IMR-90 (cell line): ENCODE results near the gene TBXAS1. TPM values are rescaled to one million over a fixed set of nuclear protein-coding genes. Genes with fewer than 3 reads are reported as not detected.

ENCODE experiments used
- ATAC-seq: fragments of 200-7000 bp; cut with Tn5 transposase; 2 replicates; pipeline ENCODE4 v1.9.1; 2020; ENCODE audit warnings: low read depth, mild to moderate bottlenecking, moderate library complexity
- BruUV-seq: library from RNA; stranded (reverse); fragments of 400-500 nt; replicated peaks from 2 replicates; lab custom pipeline; 2021; lab: Mats Ljungman, UMichigan
- CTCF ChIA-PET: fragments of 300-600 bp; formaldehyde crosslinking; extraction: SDS; loops from one replicate; lab custom pipeline; 2021; ENCODE audit warnings: antibody characterized with exemption; lab: Yijun Ruan, JAX
- POLR2A ChIA-PET: fragments of 300-600 bp; sonication (Branson Sonifier 250); formaldehyde crosslinking; loops from one replicate; lab custom pipeline; 2022; ENCODE audit warnings: antibody characterized with exemption; ENCODE audit not compliant: unreplicated experiment; lab: Charles Lee
- DNase-seq: peaks from one replicate; pipeline ENCODE4 v3.0.0; 2013
- H2AFZ ChIP-seq: replicated peaks from 2 replicates; pipeline ENCODE3; 2013; ENCODE audit warnings: low read length, mild to moderate bottlenecking; ENCODE audit not compliant: poor library complexity
- H2AK5ac ChIP-seq: 2 replicates; pipeline ENCODE4 v1.6.1; 2013; ENCODE audit warnings: low read depth, low read length, inconsistent platforms
- H2AK9ac ChIP-seq: replicated peaks from 2 replicates; pipeline ENCODE3; 2013; ENCODE audit warnings: mild to moderate bottlenecking, low read depth, low read length, moderate library complexity; ENCODE audit not compliant: poor library complexity
- H2BK120ac ChIP-seq: 2 replicates; pipeline ENCODE4 v1.6.1; 2013; ENCODE audit warnings: low read depth, low read length, inconsistent platforms
- H2BK15ac ChIP-seq: 3 replicates; pipeline ENCODE4 v1.6.1; 2013; ENCODE audit warnings: low read depth, low read length, inconsistent platforms
- H2BK20ac ChIP-seq: 2 replicates; pipeline ENCODE4 v1.6.1; 2013; ENCODE audit warnings: low read depth, mild to moderate bottlenecking, inconsistent platforms, low read length, moderate library complexity
- H2BK5ac ChIP-seq: 2 replicates; pipeline ENCODE4 v1.6.1; 2013; ENCODE audit warnings: mild to moderate bottlenecking, low read depth, low read length, inconsistent platforms; ENCODE audit not compliant: poor library complexity, severe bottlenecking
- H3K14ac ChIP-seq: replicated peaks from 2 replicates; pipeline ENCODE4 v1.6.1; 2013; ENCODE audit warnings: low read depth, low read length, inconsistent platforms
- H3K18ac ChIP-seq: 2 replicates; pipeline ENCODE4 v1.6.1; 2013; ENCODE audit warnings: low read depth, low read length, control low read depth
- H3K23ac ChIP-seq: 2 replicates; pipeline ENCODE4 v1.6.1; 2013; ENCODE audit warnings: low read depth, low read length, inconsistent platforms
- H3K27ac ChIP-seq: 2 replicates; pipeline ENCODE4 v1.5.1; 2013; ENCODE audit warnings: mild to moderate bottlenecking, control low read depth, low read length; ENCODE audit not compliant: insufficient read depth
- H3K27me3 ChIP-seq: 2 replicates; pipeline ENCODE4 v1.6.1; 2013; ENCODE audit warnings: low read length; ENCODE audit not compliant: control insufficient read depth, insufficient read depth
- H3K36me3 ChIP-seq: 2 replicates; pipeline ENCODE4 v1.6.1; 2013; ENCODE audit warnings: low read length, mixed read lengths; ENCODE audit not compliant: control insufficient read depth, insufficient read depth
- H3K4ac ChIP-seq: 2 replicates; pipeline ENCODE4 v1.6.1; 2013; ENCODE audit warnings: low read depth, low read length, inconsistent platforms
- H3K4me1 ChIP-seq: 2 replicates; pipeline ENCODE4 v1.6.1; 2013; ENCODE audit warnings: low read length, mixed read lengths; ENCODE audit not compliant: control insufficient read depth, insufficient read depth
- H3K4me2 ChIP-seq: 2 replicates; pipeline ENCODE4 v1.6.1; 2013; ENCODE audit warnings: low read depth, mild to moderate bottlenecking, control low read depth, low read length, moderate library complexity
- H3K4me3 ChIP-seq: 2 replicates; pipeline ENCODE4 v1.5.1; 2013; ENCODE audit warnings: low read depth, mild to moderate bottlenecking, control low read depth, low read length, moderate library complexity; ENCODE audit not compliant: insufficient read depth
- H3K56ac ChIP-seq: 2 replicates; pipeline ENCODE4 v1.6.1; 2013; ENCODE audit warnings: low read length, inconsistent platforms; ENCODE audit not compliant: insufficient read depth; ENCODE audit errors: extremely low read depth
- H3K79me1 ChIP-seq, 2 experiments: 2 replicates each; pipeline ENCODE4 v1.6.1; 2013; ENCODE audit warnings: low read length in 2 of 2, inconsistent platforms in 1 of 2, low read depth in 1 of 2
- H3K9ac ChIP-seq: 2 replicates; pipeline ENCODE4 v1.6.1; 2013; ENCODE audit warnings: low read depth, low read length, control low read depth
- H3K9me1 ChIP-seq: 2 replicates; pipeline ENCODE4 v1.6.1; 2013; ENCODE audit warnings: low read length, inconsistent platforms; ENCODE audit not compliant: insufficient read depth
- H3K9me3 ChIP-seq: 2 replicates; pipeline ENCODE4 v1.6.1; 2013; ENCODE audit warnings: low read length; ENCODE audit not compliant: control insufficient read depth, insufficient read depth
- H4K20me1 ChIP-seq: 2 replicates; pipeline ENCODE4 v1.6.1; 2013; ENCODE audit warnings: low read length, inconsistent platforms; ENCODE audit not compliant: insufficient read depth
- H4K5ac ChIP-seq: 2 replicates; pipeline ENCODE4 v1.6.1; 2013; ENCODE audit warnings: mild to moderate bottlenecking, low read depth, low read length, control low read depth
- H4K8ac ChIP-seq, 2 experiments: 2 replicates each; pipeline ENCODE4 v1.6.1; 2013; ENCODE audit warnings: low read depth in 2 of 2, low read length in 2 of 2, control low read depth in 1 of 2, inconsistent platforms in 1 of 2
- H4K91ac ChIP-seq: 2 replicates; pipeline ENCODE4 v1.6.1; 2013; ENCODE audit warnings: low read depth, low read length, inconsistent platforms; ENCODE audit not compliant: insufficient read depth
- BHLHE40 ChIP-seq: fragments of 150-350 bp; IDR thresholded peaks from 2 replicates; pipeline ENCODE4 v1.6.1; 2016; ENCODE audit warnings: mild to moderate bottlenecking, low read depth, low read length
- CEBPB ChIP-seq: IDR thresholded peaks from 2 replicates; pipeline ENCODE4 v1.6.1; 2012; ENCODE audit warnings: low read depth, low read length, improper control_type of control experiment
- CHD1 ChIP-seq: IDR thresholded peaks from 2 replicates; pipeline ENCODE4 v1.6.1; 2012; ENCODE audit warnings: low read depth, low read length, improper control_type of control experiment
- CTCF ChIP-seq: conservative IDR thresholded peaks from 2 replicates; pipeline ENCODE4 v1.5.1; 2012; ENCODE audit warnings: mild to moderate bottlenecking, low read depth, low read length, improper control_type of control experiment
- ELK1 ChIP-seq: fragments of 150-350 bp; IDR thresholded peaks from 2 replicates; pipeline ENCODE4 v1.6.1; 2016; ENCODE audit warnings: low read depth, mild to moderate bottlenecking, low read length, moderate library complexity, borderline replicate concordance
- FOS ChIP-seq: fragments of 150-350 bp; IDR thresholded peaks from 2 replicates; pipeline ENCODE4 v1.6.1; 2016; ENCODE audit warnings: low read depth, low read length
- MAFK ChIP-seq: IDR thresholded peaks from 2 replicates; pipeline ENCODE4 v1.6.1; 2012; ENCODE audit warnings: low read depth, low read length, improper control_type of control experiment
- MAZ ChIP-seq: IDR thresholded peaks from 2 replicates; pipeline ENCODE4 v1.6.1; 2012; ENCODE audit warnings: low read depth, mild to moderate bottlenecking, low read length, improper control_type of control experiment, moderate library complexity, borderline replicate concordance
- MXI1 ChIP-seq: IDR thresholded peaks from 2 replicates; pipeline ENCODE4 v1.6.1; 2012; ENCODE audit warnings: low read depth, mild to moderate bottlenecking, low read length, moderate library complexity, borderline replicate concordance
- NFE2L2 ChIP-seq: fragments of 150-350 bp; IDR thresholded peaks from 2 replicates; pipeline ENCODE4 v1.6.1; 2016; ENCODE audit warnings: low read depth, mild to moderate bottlenecking, low read length
- POLR2A ChIP-seq: IDR thresholded peaks from 2 replicates; pipeline ENCODE4 v1.6.1; 2012; ENCODE audit warnings: mild to moderate bottlenecking, low read depth, low read length
- RAD21 ChIP-seq: IDR thresholded peaks from 2 replicates; pipeline ENCODE4 v1.6.1; 2012; ENCODE audit warnings: low read length, improper control_type of control experiment
- RCOR1 ChIP-seq: IDR thresholded peaks from 2 replicates; pipeline ENCODE4 v1.6.1; 2012; ENCODE audit warnings: mild to moderate bottlenecking, low read length, improper control_type of control experiment; ENCODE audit not compliant: insufficient replicate concordance
- RFX5 ChIP-seq: IDR thresholded peaks from 2 replicates; pipeline ENCODE4 v1.8.0; 2012; ENCODE audit warnings: low read depth, mild to moderate bottlenecking, low read length, moderate library complexity
- SMC3 ChIP-seq: fragments of 150-350 bp; IDR thresholded peaks from 2 replicates; pipeline ENCODE4 v1.6.1; 2016; ENCODE audit warnings: low read depth, mild to moderate bottlenecking, antibody characterized with exemption, low read length, moderate library complexity
- USF2 ChIP-seq: fragments of 150-350 bp; IDR thresholded peaks from 2 replicates; pipeline ENCODE4 v1.6.1; 2017; ENCODE audit warnings: mild to moderate bottlenecking, antibody characterized with exemption, low read length, low read depth
- WGBS, 2 experiments: methylation state at CpG; one replicate each; pipeline versions ENCODE4 v1.1.5 to v1.1.7; 2013; ENCODE audit warnings: missing lambda C conversion rate in 2 of 2; ENCODE audit not compliant: insufficient read length in 1 of 2; ENCODE audit errors: extremely low coverage in 2 of 2; 5-methylcytosine and 5-hydroxymethylcytosine counted together
- dilution Hi-C: fragments of 300-500 bp; cut with HindIII; formaldehyde crosslinking; loops from one replicate; pipeline ENCODE4 v1.14.3; 2018; ENCODE audit warnings: low sequenced_read_pairs; ENCODE audit not compliant: unreplicated experiment
- in situ Hi-C: fragments of 300-500 bp; cut with MboI; formaldehyde crosslinking; loops from 3 replicates; pipeline ENCODE4 v1.14.3; 2019; ENCODE audit warnings: low sequenced_read_pairs, inconsistent platforms, mixed read lengths
- intact Hi-C: fragments of 100-400 bp; cut with micrococcal nuclease; formaldehyde crosslinking; loops from 2 replicates; pipeline ENCODE4 v1.10.0; 2022
- polyA plus RNA-seq, 3 experiments: library from polyadenylated mRNA; depleted of rRNA; stranded (reverse); fragments of >200 nt; gene quantifications; 2 replicates each; pipeline ENCODE4 v1.2.3, GENCODE V29; 2012; ENCODE audit warnings: low replicate concordance in 1 of 3
- total RNA-seq: library from RNA; depleted of rRNA; stranded (reverse); fragments of >200 nt; gene quantifications from 2 replicates; pipeline ENCODE4 v1.2.3, GENCODE V29; 2012

Gene TBXAS1
- total and polyA plus RNA-seq, 2 of the 4 experiments (the other 2 are of a cell fraction) = 5.9 to 10.8 TPM

- Histone ChIP-seq H3K79me1 (peaks cover 0 to 17% of the 10 kb centered on the region in 2 experiments; a peak in 1 of 4 replicates), H2BK120ac (peak overlapping the region; percentile 47; the same call in 1 of the 2 replicates), H4K20me1 (no peaks in the 10 kb centered on the region), H4K91ac (peak overlapping the region; percentile 56), H2BK20ac (peak overlapping the region; percentile 53; the same call in 1 of the 2 replicates), H3K9ac (no peak overlapping the region), H3K27me3 (no peaks in the 10 kb centered on the region), H3K18ac (no peak overlapping the region; the same call in 1 of the 2 replicates), H3K23ac (peak overlapping the region; percentile 11; the same call in 1 of the 2 replicates), H3K4ac (peak overlapping the region; percentile 42; the same call in 1 of the 2 replicates), H3K4me3 (no peak overlapping the region), H2AK9ac (no peak overlapping the region), H3K36me3 (peaks cover 7% of the 10 kb centered on the region), H3K9me3 (no peaks in the 10 kb centered on the region), H3K4me2 (no peak overlapping the region), H3K56ac (no peak overlapping the region), H2AK5ac (peak overlapping the region; percentile 89), H2BK15ac (peak overlapping the region; percentile 91; the same call in 2 of the 3 replicates), H4K5ac (no peak overlapping the region), H3K27ac (no peak overlapping the region; the same call in 1 of the 2 replicates), H3K14ac (peak overlapping the region; percentile 69), H3K4me1 (peaks cover 13% of the 10 kb centered on the region), H2AFZ (peak overlapping the region; percentile 6), H4K8ac (peak overlapping the region; percentile 45 to 88; a peak in 1 of 4 replicates), H2BK5ac (peak overlapping the region; percentile 2), H3K9me1 (peaks cover 20% of the 10 kb centered on the region)
- TF ChIP-seq USF2 (no peak), BHLHE40 (no peak), MAFK (no peak), CEBPB (no peak), MAZ (no peak), RAD21 (no peak), SMC3 (no peak), CHD1 (no peak), NFE2L2 (no peak), POLR2A (no peak), ELK1 (no peak), RCOR1 (no peak), FOS (no peak), MXI1 (no peak), RFX5 (no peak), CTCF (no peak)
- dilution Hi-C loops = no loop called here
- DNase-seq (peak; percentile 74), ATAC-seq (peak; percentile 12)
- BruUV-seq = no TSS peak
- intact Hi-C loops = no loop called here
- in situ Hi-C loops = no loop called here
- WGBS, 2 experiments = no CpG with 5 or more reads among the region's 8 CpGs
- ChIA-PET POLR2A (no interaction called here), CTCF (no interaction called here)
Observed at GRCh38 chr7:140033036-140033435, 204.0 kb downstream of the TBXAS1 start.
